ENCODE data around the gene SFXN4. TPM values are rescaled to one million over a fixed set of nuclear protein-coding genes. Genes with fewer than 3 reads are reported as not detected.
"Not testable (repeated sequence)": the region's sequence is repeated elsewhere in the genome, so short reads cannot be mapped to it uniquely, and the experiment has no call there.

SFXN4 gene
- total RNA-seq, 2 experiments from 2014 or later, result 27.8 to 46.4 TPM

DNA sequence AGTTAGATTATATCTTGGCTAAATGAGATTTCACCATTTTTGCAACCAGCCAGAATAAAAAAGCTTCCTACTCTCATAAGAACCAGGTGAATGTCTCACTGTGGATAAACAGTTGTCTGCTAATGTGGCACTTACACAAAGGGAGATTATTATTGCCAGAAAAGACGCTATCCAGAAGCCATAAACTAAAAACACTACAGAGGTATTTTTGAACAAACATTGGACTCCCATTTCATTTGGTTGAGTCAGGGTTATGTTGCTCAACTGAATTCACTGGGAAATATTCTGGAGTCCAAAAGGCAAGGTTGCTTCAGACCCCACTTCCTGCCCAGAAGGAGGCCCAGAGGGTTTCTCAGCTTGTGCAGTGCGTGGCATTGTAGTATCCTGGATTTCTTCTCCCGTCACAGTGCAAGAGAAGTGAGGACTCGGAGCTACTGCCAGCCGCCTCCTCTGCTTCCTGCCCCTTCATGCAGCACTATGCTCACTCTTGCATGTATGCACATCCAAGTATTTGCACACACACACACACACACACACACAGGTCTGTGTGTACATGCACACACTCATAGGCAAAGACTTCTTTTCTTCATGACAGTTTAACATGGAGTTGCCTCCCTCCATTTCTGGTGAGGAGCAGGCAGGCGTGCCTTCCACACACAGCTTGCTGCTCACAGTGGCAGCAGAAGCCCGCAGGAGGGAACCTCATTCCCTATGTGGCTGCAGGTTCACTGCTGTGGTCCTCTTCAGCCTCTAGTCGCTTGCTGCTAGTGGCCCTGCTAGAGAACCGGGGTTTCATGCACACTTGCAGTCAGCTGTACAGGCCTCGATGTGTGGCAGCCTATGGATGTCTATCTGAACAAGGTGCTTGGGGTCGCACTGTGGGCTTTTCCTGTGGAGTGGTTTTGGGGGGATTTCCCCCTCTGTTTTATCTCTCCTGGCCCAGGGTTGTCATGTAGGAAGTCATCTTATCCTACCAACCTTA is 51.5 kb downstream of the SFXN4 start:
- BruUV-seq (replicated peaks), result no TSS peak
- TF ChIP-seq, protein P1, sequence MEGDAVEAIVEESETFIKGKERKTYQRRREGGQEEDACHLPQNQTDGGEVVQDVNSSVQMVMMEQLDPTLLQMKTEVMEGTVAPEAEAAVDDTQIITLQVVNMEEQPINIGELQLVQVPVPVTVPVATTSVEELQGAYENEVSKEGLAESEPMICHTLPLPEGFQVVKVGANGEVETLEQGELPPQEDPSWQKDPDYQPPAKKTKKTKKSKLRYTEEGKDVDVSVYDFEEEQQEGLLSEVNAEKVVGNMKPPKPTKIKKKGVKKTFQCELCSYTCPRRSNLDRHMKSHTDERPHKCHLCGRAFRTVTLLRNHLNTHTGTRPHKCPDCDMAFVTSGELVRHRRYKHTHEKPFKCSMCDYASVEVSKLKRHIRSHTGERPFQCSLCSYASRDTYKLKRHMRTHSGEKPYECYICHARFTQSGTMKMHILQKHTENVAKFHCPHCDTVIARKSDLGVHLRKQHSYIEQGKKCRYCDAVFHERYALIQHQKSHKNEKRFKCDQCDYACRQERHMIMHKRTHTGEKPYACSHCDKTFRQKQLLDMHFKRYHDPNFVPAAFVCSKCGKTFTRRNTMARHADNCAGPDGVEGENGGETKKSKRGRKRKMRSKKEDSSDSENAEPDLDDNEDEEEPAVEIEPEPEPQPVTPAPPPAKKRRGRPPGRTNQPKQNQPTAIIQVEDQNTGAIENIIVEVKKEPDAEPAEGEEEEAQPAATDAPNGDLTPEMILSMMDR (conservative IDR thresholded peaks at IDR 0.05; ENCODE audit: low read length), result no peak
- TF ChIP-seq EZH2phosphoT487 (IDR thresholded peaks at IDR 0.05; ENCODE audit: borderline replicate concordance, low read depth, low read length), result no peak
- H3K9me2 ChIP-seq (ENCODE audit: insufficient read depth, low read length), result no peaks in the 10 kb centered on the region
- no peaks in the 10 kb centered on the region for H4K20me1 ChIP-seq (ENCODE audit: insufficient read depth, low read length)
- H3K4me3 ChIP-seq (ENCODE audit: low read depth, low read length, poor library complexity, severe bottlenecking), result no peak overlapping the region
- POLR2A ChIA-PET, result interaction anchor here (0.7 to 1.4 kb wide), 2 partner anchors 189 to 194 kb away, joined by 3 read pairs; no protein-coding TSS in a partner anchor
- no peak overlapping the region for H3K27ac ChIP-seq (ENCODE audit: low read depth, low read length, poor library complexity, severe bottlenecking)
- CTCF ChIA-PET (ENCODE audit: unreplicated experiment), result no interaction called here
- no peaks in the 10 kb centered on the region for H3K9me3 ChIP-seq (ENCODE audit: low read length)
- no peak for DNase-seq (ENCODE audit: low spot score)
- H3K4me1 ChIP-seq (ENCODE audit: insufficient read depth, low read length, poor library complexity, severe bottlenecking), result no peaks in the 10 kb centered on the region
- H2AFZ ChIP-seq (ENCODE audit: low read length), result no peak overlapping the region
- H3K36me3 ChIP-seq (ENCODE audit: insufficient read depth, low read length), result peaks cover 51% of the 10 kb centered on the region
- intact Hi-C loops (cut with micrococcal nuclease; ENCODE audit: unreplicated experiment), result no loop called here
- no peak overlapping the region for H3K4me2 ChIP-seq (ENCODE audit: low read length)
- no peaks in the 10 kb centered on the region for H3K79me2 ChIP-seq (ENCODE audit: insufficient read depth, low read depth, low read length)

- Histone ChIP-seq H3K4me1 (ENCODE audit: insufficient read depth, low read length, poor library complexity, severe bottlenecking) (no peaks in the 10 kb centered on the region), H2AFZ (ENCODE audit: low read length) (no peak overlapping the region), H3K9me2 (ENCODE audit: insufficient read depth, low read length) (no peaks in the 10 kb centered on the region), H4K20me1 (ENCODE audit: insufficient read depth, low read length) (no peaks in the 10 kb centered on the region), H3K4me3 (ENCODE audit: low read depth, low read length, poor library complexity, severe bottlenecking) (no peak overlapping the region), H3K27ac (ENCODE audit: low read depth, low read length, poor library complexity, severe bottlenecking) (no peak overlapping the region), H3K79me2 (ENCODE audit: insufficient read depth, low read depth, low read length) (no peaks in the 10 kb centered on the region), H3K9me3 (ENCODE audit: low read length) (no peaks in the 10 kb centered on the region), H3K36me3 (ENCODE audit: insufficient read depth, low read length) (peaks cover 48% of the 10 kb centered on the region), H3K4me2 (ENCODE audit: low read length) (no peak overlapping the region)
- TF ChIP-seq, protein P1 (conservative IDR thresholded peaks at IDR 0.05; ENCODE audit: low read length), result no peak
- TF ChIP-seq EZH2phosphoT487 (IDR thresholded peaks at IDR 0.05; ENCODE audit: borderline replicate concordance, low read depth, low read length), result no peak
- ChIA-PET POLR2A (interaction anchor here (0.6 to 0.7 kb wide), 4 partner anchors 9 to 691 kb away, joined by 3 to 6 read pairs (median 4); no protein-coding TSS in a partner anchor), CTCF (ENCODE audit: unreplicated experiment) (no interaction called here)
- BruUV-seq (replicated peaks), result no TSS peak
- intact Hi-C loops (cut with micrococcal nuclease; ENCODE audit: unreplicated experiment), result no loop called here
- DNase-seq (ENCODE audit: low spot score), result no peak
Observed at GRCh38 chr10:119112056-119112455, 53.5 kb downstream of the SFXN4 start.

- H3K9me3 ChIP-seq (ENCODE audit: low read length); DNase-seq (ENCODE audit: low spot score); H4K20me1 ChIP-seq (ENCODE audit: insufficient read depth, low read length); H3K27ac ChIP-seq (ENCODE audit: low read depth, low read length, poor library complexity, severe bottlenecking); CTCF ChIA-PET (ENCODE audit: unreplicated experiment); POLR2A ChIA-PET; H3K4me3 ChIP-seq (ENCODE audit: low read depth, low read length, poor library complexity, severe bottlenecking); H3K9me2 ChIP-seq (ENCODE audit: insufficient read depth, low read length); H2AFZ ChIP-seq (ENCODE audit: low read length); H3K79me2 ChIP-seq (ENCODE audit: insufficient read depth, low read depth, low read length); H3K4me2 ChIP-seq (ENCODE audit: low read length); BruUV-seq (replicated peaks); intact Hi-C loops (cut with micrococcal nuclease; ENCODE audit: unreplicated experiment): not testable (repeated sequence)
- Histone ChIP-seq H3K36me3 (ENCODE audit: insufficient read depth, low read length) (peaks cover 29% of the 10 kb centered on the region), H3K4me1 (ENCODE audit: insufficient read depth, low read length, poor library complexity, severe bottlenecking) (peaks cover 17% of the 10 kb centered on the region)
Observed at GRCh38 chr10:119107771-119108170, 57.7 kb downstream of the SFXN4 start.

- Histone ChIP-seq H3K4me1 (ENCODE audit: insufficient read depth, low read length, poor library complexity, severe bottlenecking) (peaks cover 17% of the 10 kb centered on the region), H3K36me3 (ENCODE audit: insufficient read depth, low read length) (peaks cover 23% of the 10 kb centered on the region)
- H3K4me3 ChIP-seq (ENCODE audit: low read depth, low read length, poor library complexity, severe bottlenecking); H3K4me2 ChIP-seq (ENCODE audit: low read length); H3K9me3 ChIP-seq (ENCODE audit: low read length); DNase-seq (ENCODE audit: low spot score); H3K9me2 ChIP-seq (ENCODE audit: insufficient read depth, low read length); H3K79me2 ChIP-seq (ENCODE audit: insufficient read depth, low read depth, low read length); BruUV-seq (replicated peaks); intact Hi-C loops (cut with micrococcal nuclease; ENCODE audit: unreplicated experiment); H4K20me1 ChIP-seq (ENCODE audit: insufficient read depth, low read length); CTCF ChIA-PET (ENCODE audit: unreplicated experiment); H3K27ac ChIP-seq (ENCODE audit: low read depth, low read length, poor library complexity, severe bottlenecking); H2AFZ ChIP-seq (ENCODE audit: low read length): not testable (repeated sequence)
- POLR2A ChIA-PET, result interaction anchor here (1.0 kb wide), 1 partner anchor 23 kb away, joined by 3 read pairs; no protein-coding TSS in a partner anchor
Observed at GRCh38 chr10:119107106-119107505, 58.4 kb downstream of the SFXN4 start.

All from OCI-LY7 (cell line).